Measurements from ENCODE around the gene DOCK1. TPM values are rescaled to one million over a fixed set of nuclear protein-coding genes. Genes with fewer than 3 reads are reported as not detected.

The DOCK1 gene
- total RNA-seq, 6 experiments from 2014 or later: 50.6 to 59.9 (median 54.7) TPM

DNA sequence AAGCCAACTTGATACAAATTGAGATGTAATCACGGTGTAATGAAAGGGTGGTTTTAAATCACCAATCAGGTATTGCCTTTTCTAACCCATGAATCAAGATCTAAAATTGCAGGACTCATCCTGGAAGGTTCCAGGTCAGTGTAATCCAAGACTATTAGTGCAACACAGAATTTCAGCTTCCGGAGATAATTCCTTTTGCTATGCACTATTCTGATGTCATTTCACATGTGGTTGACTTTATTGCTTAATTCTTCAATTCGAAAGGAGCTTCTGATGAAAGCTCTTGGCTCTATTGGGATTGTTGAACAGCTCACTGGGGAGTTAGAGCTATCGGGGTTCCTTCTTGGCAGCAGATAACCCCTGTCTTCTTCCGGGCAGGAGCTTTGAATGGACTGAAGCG lies 438.6 kb downstream of the DOCK1 start:
- Mint-ChIP-seq H3K27ac (no peak overlapping the region), H3K9me3 (no peaks in the 10 kb centered on the region), H3K36me3 (ENCODE audit: low read depth) (peaks cover 17% of the 10 kb centered on the region), H3K4me3 (no peak overlapping the region), H3K27me3 (ENCODE audit: insufficient read depth) (peaks cover 5% of the 10 kb centered on the region), H3K4me1 (ENCODE audit: low read depth) (no peaks in the 10 kb centered on the region)
- no peak for DNase-seq
- TF ChIP-seq, protein P1, sequence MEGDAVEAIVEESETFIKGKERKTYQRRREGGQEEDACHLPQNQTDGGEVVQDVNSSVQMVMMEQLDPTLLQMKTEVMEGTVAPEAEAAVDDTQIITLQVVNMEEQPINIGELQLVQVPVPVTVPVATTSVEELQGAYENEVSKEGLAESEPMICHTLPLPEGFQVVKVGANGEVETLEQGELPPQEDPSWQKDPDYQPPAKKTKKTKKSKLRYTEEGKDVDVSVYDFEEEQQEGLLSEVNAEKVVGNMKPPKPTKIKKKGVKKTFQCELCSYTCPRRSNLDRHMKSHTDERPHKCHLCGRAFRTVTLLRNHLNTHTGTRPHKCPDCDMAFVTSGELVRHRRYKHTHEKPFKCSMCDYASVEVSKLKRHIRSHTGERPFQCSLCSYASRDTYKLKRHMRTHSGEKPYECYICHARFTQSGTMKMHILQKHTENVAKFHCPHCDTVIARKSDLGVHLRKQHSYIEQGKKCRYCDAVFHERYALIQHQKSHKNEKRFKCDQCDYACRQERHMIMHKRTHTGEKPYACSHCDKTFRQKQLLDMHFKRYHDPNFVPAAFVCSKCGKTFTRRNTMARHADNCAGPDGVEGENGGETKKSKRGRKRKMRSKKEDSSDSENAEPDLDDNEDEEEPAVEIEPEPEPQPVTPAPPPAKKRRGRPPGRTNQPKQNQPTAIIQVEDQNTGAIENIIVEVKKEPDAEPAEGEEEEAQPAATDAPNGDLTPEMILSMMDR (IDR thresholded peaks at IDR 0.05): no peak

DNA sequence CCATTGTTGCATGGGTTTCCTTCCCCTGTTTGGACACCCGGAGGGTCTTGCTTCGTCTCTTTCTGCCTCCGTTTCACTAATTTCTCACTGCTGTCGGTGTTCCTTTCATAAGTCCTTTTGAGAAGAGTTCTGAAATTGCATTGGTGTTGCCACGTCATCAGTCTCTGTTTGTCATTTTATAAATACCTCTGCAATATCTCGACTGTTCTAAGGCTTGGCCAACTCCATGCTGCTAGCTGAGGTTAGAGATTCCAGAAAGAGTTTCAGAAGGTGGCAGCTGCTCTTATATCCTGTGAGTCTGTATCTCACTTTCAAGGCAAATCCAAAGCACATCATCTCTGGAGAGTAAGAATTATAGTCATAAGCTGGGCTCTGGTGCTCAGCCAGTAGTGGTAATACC lies 439.1 kb downstream of the DOCK1 start:
- no peak overlapping the region for H3K4me3 Mint-ChIP-seq
- DNase-seq: no peak
- H3K4me1 Mint-ChIP-seq (ENCODE audit: low read depth): peaks cover 2% of the 10 kb centered on the region
- peaks cover 13% of the 10 kb centered on the region for H3K36me3 Mint-ChIP-seq (ENCODE audit: low read depth)
- no peak overlapping the region for H3K27ac Mint-ChIP-seq
- no peaks in the 10 kb centered on the region for H3K9me3 Mint-ChIP-seq
- TF ChIP-seq, protein P1 (IDR thresholded peaks at IDR 0.05): no peak
- peaks cover 5% of the 10 kb centered on the region for H3K27me3 Mint-ChIP-seq (ENCODE audit: insufficient read depth)

GRCh38 chr10:127345231-127345965 lies 440.2 kb downstream of the DOCK1 start:
- TF ChIP-seq, protein P1 (IDR thresholded peaks at IDR 0.05): no peak
- peaks cover 5% of the 10 kb centered on the region for H3K27me3 Mint-ChIP-seq (ENCODE audit: insufficient read depth)
- peaks cover 10% of the 10 kb centered on the region for H3K4me1 Mint-ChIP-seq (ENCODE audit: low read depth)
- H3K9me3 Mint-ChIP-seq: no peaks in the 10 kb centered on the region
- no peak overlapping the region for H3K4me3 Mint-ChIP-seq
- no peak overlapping the region for H3K27ac Mint-ChIP-seq
- no peak for DNase-seq
- peaks cover 13% of the 10 kb centered on the region for H3K36me3 Mint-ChIP-seq (ENCODE audit: low read depth)

DNA sequence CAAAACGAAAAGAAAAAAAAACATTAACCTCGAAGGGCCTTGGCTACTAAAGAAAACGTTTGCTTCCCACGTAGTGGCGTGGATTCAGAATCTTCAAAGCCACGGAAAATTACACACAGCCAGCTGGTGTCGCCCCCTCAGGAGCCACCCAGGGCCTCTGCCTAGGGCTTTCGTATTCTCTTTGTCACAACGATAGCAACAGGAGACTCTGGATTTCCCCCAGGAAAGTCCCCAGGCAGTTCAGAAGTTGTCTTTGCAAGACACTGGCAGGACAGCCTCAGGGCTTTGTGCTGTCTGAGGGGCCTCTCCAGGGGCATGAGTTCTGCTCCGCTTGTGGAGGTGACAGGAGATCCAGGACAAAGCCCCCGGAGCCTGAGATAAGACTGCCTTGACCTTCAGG lies 441.4 kb downstream of the DOCK1 start:
- TF ChIP-seq, protein P1 (IDR thresholded peaks at IDR 0.05): no peak
- Mint-ChIP-seq H3K4me1 (ENCODE audit: low read depth) (peaks cover 10% of the 10 kb centered on the region), H3K9me3 (no peaks in the 10 kb centered on the region), H3K4me3 (no peak overlapping the region), H3K27ac (no peak overlapping the region), H3K36me3 (ENCODE audit: low read depth) (peaks cover 13% of the 10 kb centered on the region), H3K27me3 (ENCODE audit: insufficient read depth) (peaks cover 5% of the 10 kb centered on the region)
- DNase-seq: no peak

DNA sequence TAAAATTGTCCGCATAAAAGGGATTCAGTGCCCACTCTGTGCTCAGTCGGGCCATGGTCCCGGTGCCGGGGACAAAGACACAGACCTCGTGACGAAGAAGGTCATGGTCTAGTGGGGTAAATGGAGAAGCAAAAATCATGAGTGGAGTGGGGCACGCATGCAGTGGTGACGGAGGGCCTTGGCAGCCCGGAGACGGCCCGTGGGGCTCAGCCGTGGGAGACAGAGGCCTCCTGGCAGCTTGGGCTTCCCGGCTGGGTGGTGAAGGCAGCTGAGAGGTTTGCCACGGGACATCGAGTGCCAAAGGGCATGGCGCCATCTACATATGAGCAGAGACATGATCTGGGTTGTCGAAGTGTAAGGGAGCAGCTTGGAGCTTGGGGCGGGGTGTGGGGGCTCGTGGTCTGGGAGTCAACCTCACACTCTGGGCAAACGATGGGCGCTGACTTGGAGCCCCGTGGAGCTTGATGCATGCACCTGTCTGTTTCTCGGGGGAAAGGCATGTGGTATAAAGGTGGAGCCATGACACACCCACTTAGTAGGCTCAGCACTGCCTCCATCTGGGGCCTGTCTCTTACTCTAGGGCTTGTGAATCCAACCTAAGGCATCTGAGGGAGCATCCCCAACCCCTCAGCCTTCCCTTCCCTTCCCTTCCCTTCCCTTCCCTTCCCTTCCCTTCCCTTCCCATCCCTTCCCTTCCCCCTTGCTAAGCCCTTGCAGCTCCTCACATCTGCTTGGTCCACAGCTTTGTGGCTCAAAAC lies 442.2 kb downstream of the DOCK1 start:
- TF ChIP-seq, protein P1 (IDR thresholded peaks at IDR 0.05): no peak
- H3K4me3 Mint-ChIP-seq: no peak overlapping the region
- peaks cover 13% of the 10 kb centered on the region for H3K36me3 Mint-ChIP-seq (ENCODE audit: low read depth)
- H3K9me3 Mint-ChIP-seq: no peaks in the 10 kb centered on the region
- DNase-seq: no peak
- peaks cover 10% of the 10 kb centered on the region for H3K4me1 Mint-ChIP-seq (ENCODE audit: low read depth)
- peaks cover 5% of the 10 kb centered on the region for H3K27me3 Mint-ChIP-seq (ENCODE audit: insufficient read depth)
- H3K27ac Mint-ChIP-seq: no peak overlapping the region

All from HFFc6 (cell line).